Measurements from ENCODE around the gene IRX3.
A peak's percentile ranks its signal among the peaks of the same experiment; 100 is the strongest.

- TF ChIP-seq POLR2A (IDR thresholded peaks at IDR 0.05) (no peak), CTCF (IDR thresholded peaks at IDR 0.05) (peak in 1 of 2 donors; percentile 47), POLR2AphosphoS5 (IDR thresholded peaks at IDR 0.05) (no peak)
These were observed 4.2 kb downstream of the IRX3 start for GRCh38 chr16:54282202-54282927.
